Tibial artery (tissue), 4 donors: ENCODE results near the gene CNTN4.

Experiments
- DNase-seq, 2 donors: peaks; one replicate each; pipeline ENCODE4 v3.0.0-alpha.2; 2019
- H3K27ac ChIP-seq, 2 donors: fragments of 200-600 bp; sonication (generic) in 1 of 2; 1 replicate in 1 of 2; 2 replicates in 1 of 2; pipeline ENCODE4 v1.5.1; 2018 to 2019; ENCODE audit warnings: mild to moderate bottlenecking in 1 of 2
- H3K27me3 ChIP-seq, 2 donors: fragments of 200-600 bp; sonication (generic) in 1 of 2; one replicate each; pipeline versions ENCODE4 v1.5.1 to v1.6.0; 2016 to 2019
- H3K36me3 ChIP-seq, 3 donors: fragments of 200-600 bp; sonication (generic) in 2 of 3; one replicate each; pipeline ENCODE4 v1.5.1; 2016 to 2019; ENCODE audit warnings: mild to moderate bottlenecking in 2 of 3
- H3K4me1 ChIP-seq, 4 donors: fragments of 200-600 bp; sonication (generic) in 2 of 4; 1 replicate in 3 of 4; 2 replicates in 1 of 4; pipeline ENCODE4 v1.5.1; 2016 to 2019
- H3K4me3 ChIP-seq, 2 donors: fragments of 200-600 bp; sonication (generic) in 1 of 2; 1 replicate in 1 of 2; 2 replicates in 1 of 2; pipeline ENCODE4 v1.5.1; 2018 to 2019; ENCODE audit warnings: mild to moderate bottlenecking in 2 of 2
- H3K9me3 ChIP-seq, 3 donors: fragments of 200-600 bp; sonication (generic) in 1 of 3; one replicate each; pipeline ENCODE4 v1.5.1; 2016 to 2019
- CTCF ChIP-seq, 2 experiments: fragments of 200-600 bp in 1 of 2; fragments of 450-650 bp in 1 of 2; IDR thresholded peaks; one replicate each; pipeline ENCODE4 v1.5.1; 2017 to 2019; ENCODE audit warnings: antibody characterized with exemption in 2 of 2, mild to moderate bottlenecking in 1 of 2, moderate library complexity in 1 of 2
- intact Hi-C: fragments of 100-400 bp; cut with DNase I; formaldehyde crosslinking; loops from one replicate; pipeline ENCODE4 v1.15.0; 2023; ENCODE audit warnings: low total_unique reads

The CNTN4 gene

GRCh38 chr3:2993736-2994135, 895.1 kb downstream of the CNTN4 start:
- Histone ChIP-seq H3K36me3 (no peaks in the 10 kb centered on the region), H3K27me3 (no peaks in the 10 kb centered on the region), H3K27ac (no peak overlapping the region), H3K9me3 (no peaks in the 10 kb centered on the region), H3K4me1 (peaks cover 0 to 5% (median 0%) of the 10 kb centered on the region in 4 donors), H3K4me3 (no peak overlapping the region)
- DNase-seq, result no peak
- TF ChIP-seq CTCF (IDR thresholded peaks at IDR 0.05), result no peak
- intact Hi-C loops, result no loop called here

GRCh38 chr3:2995195-2995594, 896.5 kb downstream of the CNTN4 start:
- no peaks in the 10 kb centered on the region for H3K36me3 ChIP-seq
- no peaks in the 10 kb centered on the region for H3K9me3 ChIP-seq
- no peak overlapping the region for H3K27ac ChIP-seq
- no peak overlapping the region for H3K4me3 ChIP-seq
- no peaks in the 10 kb centered on the region for H3K27me3 ChIP-seq
- TF ChIP-seq CTCF (IDR thresholded peaks at IDR 0.05), result no peak
- H3K4me1 ChIP-seq, result peaks cover 0 to 5% (median 0%) of the 10 kb centered on the region in 4 donors
- no peak for DNase-seq
- intact Hi-C loops, result no loop called here

- Histone ChIP-seq H3K4me3 (no peak overlapping the region), H3K9me3 (no peaks in the 10 kb centered on the region), H3K36me3 (no peaks in the 10 kb centered on the region), H3K4me1 (no peaks in the 10 kb centered on the region), H3K27me3 (no peaks in the 10 kb centered on the region), H3K27ac (no peak overlapping the region)
- no peak for TF ChIP-seq CTCF (IDR thresholded peaks at IDR 0.05)
- no peak for DNase-seq
- intact Hi-C loops, result no loop called here
Observed at GRCh38 chr3:3005146-3005744, 906.6 kb downstream of the CNTN4 start.

GRCh38 chr3:3013317-3014052, 914.8 kb downstream of the CNTN4 start:
- intact Hi-C loops, result no loop called here
- H3K4me3 ChIP-seq, result no peak overlapping the region
- H3K36me3 ChIP-seq, result no peaks in the 10 kb centered on the region
- H3K9me3 ChIP-seq, result no peaks in the 10 kb centered on the region
- no peak for TF ChIP-seq CTCF (IDR thresholded peaks at IDR 0.05)
- no peaks in the 10 kb centered on the region for H3K27me3 ChIP-seq
- no peak overlapping the region for H3K27ac ChIP-seq
- peaks cover 0 to 8% (median 0%) of the 10 kb centered on the region in 4 donors for H3K4me1 ChIP-seq
- DNase-seq, result no peak

GRCh38 chr3:3015185-3016089, 916.8 kb downstream of the CNTN4 start:
- H3K4me3 ChIP-seq, result no peak overlapping the region
- DNase-seq, result no peak
- TF ChIP-seq CTCF (IDR thresholded peaks at IDR 0.05), result peak in 1 of 2 experiments; percentile 32
- H3K9me3 ChIP-seq, result no peaks in the 10 kb centered on the region
- H3K27ac ChIP-seq, result no peak overlapping the region
- no peaks in the 10 kb centered on the region for H3K27me3 ChIP-seq
- intact Hi-C loops, result loop anchor here (5.0 kb wide), 1 partner anchor 507 kb away; no protein-coding TSS in a partner anchor
- peaks cover 0 to 8% (median 0%) of the 10 kb centered on the region in 4 donors for H3K4me1 ChIP-seq
- no peaks in the 10 kb centered on the region for H3K36me3 ChIP-seq
